LNCAP (cell line): ENCODE data around the gene ARID1B.

Experiments used
- CTCF ChIP-seq: fragments of 450-650 bp; IDR thresholded peaks from 2 replicates; pipeline ENCODE4 v1.5.1; 2017; ENCODE audit warnings: mild to moderate bottlenecking

ARID1B gene

GRCh38 chr6:157227202-157228166, 450.3 kb downstream of the ARID1B start:
- TF ChIP-seq CTCF = no peak; the same call in 1 of the 2 replicates

- no peak for TF ChIP-seq CTCF
Observed at GRCh38 chr6:157228426-157229131, 451.4 kb downstream of the ARID1B start.

GRCh38 chr6:157229132-157229618, 452.0 kb downstream of the ARID1B start:
- no peak for TF ChIP-seq CTCF

- TF ChIP-seq CTCF = no peak
Observed at GRCh38 chr6:157229713-157230112, 452.5 kb downstream of the ARID1B start.

GRCh38 chr6:157230910-157231309, 453.7 kb downstream of the ARID1B start:
- no peak for TF ChIP-seq CTCF

- TF ChIP-seq CTCF = no peak
Observed at GRCh38 chr6:157232161-157232895, 455.1 kb downstream of the ARID1B start.

- TF ChIP-seq CTCF = no peak
Observed at GRCh38 chr6:157233156-157233555, 456.0 kb downstream of the ARID1B start.
